IPS DF 6.9 (cell line): Measurements from ENCODE around the gene SETBP1.

ENCODE experiments used
- DNase-seq: peaks from one replicate; pipeline ENCODE4 v3.0.0-alpha.2; 2013; ENCODE audit warnings: low read depth, low spot score
- H3K27ac ChIP-seq: one replicate; pipeline ENCODE4 v1.5.1; 2013; ENCODE audit warnings: low read length, control low read depth
- H3K27me3 ChIP-seq: 2 replicates; pipeline ENCODE4 v1.6.1; 2013; ENCODE audit warnings: mild to moderate bottlenecking, low read length; ENCODE audit not compliant: control insufficient read depth, insufficient read depth
- H3K36me3 ChIP-seq: 2 replicates; pipeline ENCODE4 v1.6.1; 2013; ENCODE audit warnings: low read length; ENCODE audit not compliant: control insufficient read depth, insufficient read depth
- H3K4me1 ChIP-seq: 2 replicates; pipeline ENCODE4 v1.6.1; 2013; ENCODE audit warnings: low read length; ENCODE audit not compliant: control insufficient read depth, insufficient read depth
- H3K4me3 ChIP-seq: 2 replicates; pipeline ENCODE4 v1.5.1; 2013; ENCODE audit warnings: mild to moderate bottlenecking, low read length
- H3K9me3 ChIP-seq: 2 replicates; pipeline ENCODE4 v1.6.1; 2013; ENCODE audit warnings: low read length, inconsistent platforms; ENCODE audit not compliant: control insufficient read depth, insufficient read depth
- WGBS: extraction: QIAGEN DNeasy Blood & Tissue Kit; methylation state at CpG from one replicate; pipeline ENCODE4 v1.1.7; 2013; ENCODE audit warnings: mixed read lengths, missing lambda C conversion rate; ENCODE audit not compliant: insufficient read length, insufficient coverage; 5-methylcytosine and 5-hydroxymethylcytosine counted together

Gene SETBP1

DNA sequence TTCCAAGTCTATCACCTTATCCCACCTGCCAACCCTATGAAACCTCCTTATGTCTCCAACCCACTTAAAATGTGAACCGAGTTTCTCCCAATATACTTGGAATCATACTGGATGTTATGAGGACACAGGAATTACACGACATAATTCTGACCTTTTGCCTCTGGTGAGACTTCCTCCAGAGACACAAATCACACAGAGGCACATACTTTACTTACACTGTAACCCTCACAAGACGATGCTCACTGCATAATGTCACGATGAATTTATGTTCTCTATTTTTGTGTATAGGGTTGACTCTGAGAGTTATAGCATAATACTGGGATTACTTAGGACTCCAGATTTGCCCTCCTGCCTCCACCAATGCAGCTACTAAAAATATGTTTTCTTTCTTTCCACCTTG is 28.0 kb upstream of the SETBP1 start:
- DNase-seq, result no peak
- Histone ChIP-seq H3K27ac (no peak overlapping the region), H3K36me3 (no peaks in the 10 kb centered on the region), H3K27me3 (no peaks in the 10 kb centered on the region), H3K4me3 (no peak overlapping the region), H3K9me3 (no peaks in the 10 kb centered on the region), H3K4me1 (no peaks in the 10 kb centered on the region)
- no CpG with 5 or more reads among the region's 4 CpGs for WGBS

DNA sequence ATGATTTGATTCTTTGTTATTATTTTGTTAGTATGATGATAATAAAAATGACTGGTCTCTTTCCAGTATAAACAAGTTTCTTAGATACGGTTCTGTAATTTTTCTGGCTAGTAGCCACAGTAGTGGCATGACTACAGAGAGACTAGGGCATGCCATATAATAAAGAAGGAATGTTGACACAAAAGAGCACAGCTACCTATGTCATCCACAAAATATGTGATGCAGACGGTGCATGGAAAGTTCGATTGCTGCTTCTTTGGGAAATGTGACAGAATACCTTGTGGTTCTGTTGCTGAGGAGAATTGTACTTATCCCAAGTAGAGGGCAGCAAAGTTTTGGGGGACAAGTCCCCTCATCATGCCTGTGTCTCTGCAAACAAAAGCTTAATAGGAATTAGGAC is 26.1 kb upstream of the SETBP1 start:
- WGBS, result no CpG with 5 or more reads among the region's 3 CpGs

DNA sequence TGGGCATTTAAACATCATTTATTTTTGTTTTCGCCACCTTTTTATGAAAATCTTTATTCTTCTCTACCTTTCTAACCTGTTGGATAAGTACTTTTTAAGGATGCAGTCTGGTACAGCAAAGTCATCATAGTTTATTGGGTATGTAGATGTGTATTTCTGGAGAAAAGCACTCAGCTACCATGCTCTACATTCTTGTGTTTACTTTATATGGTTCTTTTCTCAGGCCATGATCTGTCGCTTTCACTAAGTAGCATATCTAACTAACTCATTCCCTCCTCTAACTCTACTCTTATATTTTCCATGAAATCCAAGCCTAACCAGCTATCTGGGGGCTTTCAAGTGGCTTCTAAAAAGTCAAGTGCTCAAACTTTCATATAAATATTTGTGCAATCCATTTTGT is 25.3 kb upstream of the SETBP1 start:
- Histone ChIP-seq H3K27me3 (no peaks in the 10 kb centered on the region), H3K9me3 (no peaks in the 10 kb centered on the region)
- no peak for DNase-seq

More for the DNA sequence above, 26.1 kb upstream of the SETBP1 start:
- Histone ChIP-seq H3K4me3 (no peak overlapping the region), H3K27ac (no peak overlapping the region), H3K9me3 (no peaks in the 10 kb centered on the region), H3K36me3 (no peaks in the 10 kb centered on the region), H3K27me3 (no peaks in the 10 kb centered on the region), H3K4me1 (no peaks in the 10 kb centered on the region)
- no peak for DNase-seq

DNA sequence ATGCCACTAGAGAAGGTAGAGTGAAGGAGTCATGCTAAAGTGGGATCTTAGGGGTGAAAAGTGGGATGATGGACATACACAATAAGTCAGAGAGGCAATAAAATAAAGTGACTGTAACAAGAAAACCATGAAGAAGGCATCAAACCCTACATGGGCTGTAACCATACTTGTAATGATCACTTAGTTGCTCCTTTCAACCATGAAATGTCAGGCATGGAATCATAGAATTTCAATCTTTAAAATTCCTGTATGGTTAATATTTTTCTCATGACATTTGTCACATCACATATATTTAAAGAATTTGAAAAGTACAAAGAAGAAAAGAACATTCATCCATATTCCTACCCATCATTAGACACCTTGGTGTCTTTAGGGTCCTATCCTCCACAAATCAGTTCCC is 20.9 kb upstream of the SETBP1 start:
- Histone ChIP-seq H3K4me3 (no peak overlapping the region), H3K4me1 (no peaks in the 10 kb centered on the region), H3K27me3 (no peaks in the 10 kb centered on the region), H3K9me3 (no peaks in the 10 kb centered on the region), H3K27ac (no peak overlapping the region), H3K36me3 (no peaks in the 10 kb centered on the region)
- no peak for DNase-seq

More for the DNA sequence above, 25.3 kb upstream of the SETBP1 start:
- Histone ChIP-seq H3K4me1 (no peaks in the 10 kb centered on the region), H3K36me3 (no peaks in the 10 kb centered on the region), H3K27ac (no peak overlapping the region), H3K4me3 (no peak overlapping the region)
- no CpG with 5 or more reads among the region's 2 CpGs for WGBS

DNA sequence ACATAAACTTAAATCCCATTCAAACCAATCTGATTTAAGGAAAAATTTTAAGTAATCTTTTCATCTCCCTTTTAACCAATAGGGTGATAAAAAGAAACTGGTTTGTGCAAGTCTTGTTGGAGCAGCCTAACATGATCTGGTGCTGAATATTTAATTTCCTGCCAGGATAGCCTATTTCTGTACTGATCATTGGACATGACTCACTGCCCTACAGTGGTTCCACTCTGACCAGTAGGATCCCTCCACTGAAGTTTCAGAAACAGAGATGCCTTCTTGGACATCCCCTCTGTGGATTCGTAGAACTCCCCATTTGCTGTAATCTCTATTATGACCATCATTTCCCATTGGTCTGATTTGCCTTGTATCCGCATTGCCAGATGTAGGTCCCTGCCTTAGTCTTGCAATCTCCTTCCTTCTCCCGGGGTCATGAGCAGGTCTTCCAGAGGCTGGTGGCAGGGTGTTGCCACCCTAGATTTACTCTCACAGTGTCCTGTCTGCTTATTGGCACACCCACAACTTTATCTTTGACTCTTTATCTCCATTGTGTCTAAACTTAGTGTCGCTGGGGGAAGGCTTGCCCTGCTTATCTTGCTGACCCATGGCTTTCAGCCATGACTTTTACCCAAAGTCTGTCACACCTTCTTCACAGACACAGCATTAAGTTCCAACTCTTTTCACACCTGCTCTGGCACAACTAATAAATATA is 12.3 kb upstream of the SETBP1 start:
- Histone ChIP-seq H3K4me3 (no peak overlapping the region), H3K9me3 (no peaks in the 10 kb centered on the region), H3K4me1 (no peaks in the 10 kb centered on the region), H3K27me3 (no peaks in the 10 kb centered on the region), H3K27ac (no peak overlapping the region), H3K36me3 (no peaks in the 10 kb centered on the region)
- no CpG with 5 or more reads among the region's 4 CpGs for WGBS
- DNase-seq, result no peak

DNA sequence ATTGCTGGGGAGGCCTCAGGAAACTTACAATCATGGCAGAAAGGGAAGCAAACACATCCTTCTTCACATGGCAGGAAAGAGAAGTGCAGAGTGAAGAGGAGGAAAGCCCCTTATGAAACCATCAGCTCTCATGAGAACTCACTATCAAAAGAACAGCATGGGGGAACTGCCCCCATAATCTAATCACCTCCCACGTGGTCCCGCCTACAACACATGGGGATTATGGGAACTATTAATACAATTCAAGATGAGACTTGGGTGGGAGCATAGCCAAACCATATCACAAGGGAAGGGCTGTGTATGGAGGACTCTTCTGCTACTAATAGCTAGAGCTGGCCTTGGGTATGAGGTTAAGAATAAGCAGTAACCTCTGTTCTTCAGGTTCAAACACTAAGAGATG is 8.8 kb upstream of the SETBP1 start:
- WGBS, result no CpG with 5 or more reads among the region's 2 CpGs
- H3K27ac ChIP-seq, result no peak overlapping the region
- DNase-seq, result no peak
- no peaks in the 10 kb centered on the region for H3K36me3 ChIP-seq
- H3K4me1 ChIP-seq, result no peaks in the 10 kb centered on the region
- H3K27me3 ChIP-seq, result no peaks in the 10 kb centered on the region
- no peaks in the 10 kb centered on the region for H3K9me3 ChIP-seq
- H3K4me3 ChIP-seq, result no peak overlapping the region

DNA sequence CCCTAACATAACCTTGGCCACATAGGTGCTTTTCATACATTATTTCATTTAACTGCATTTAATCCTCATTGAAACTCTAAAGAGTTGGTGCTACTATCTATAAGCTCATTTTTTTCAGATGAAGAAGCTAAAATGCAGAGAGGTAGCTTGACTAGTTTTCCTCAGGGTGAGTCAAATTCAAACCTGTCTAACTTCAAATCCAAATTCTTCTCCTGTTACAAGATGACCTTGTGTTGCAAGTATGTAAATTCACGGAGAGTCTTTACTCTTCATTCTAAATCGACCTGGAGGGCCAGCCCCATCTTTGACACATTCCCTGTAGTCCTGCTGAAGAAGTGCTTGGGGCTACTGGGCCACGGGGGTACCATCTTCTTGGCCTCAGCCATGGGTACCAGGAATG is 8.2 kb upstream of the SETBP1 start:
- Histone ChIP-seq H3K4me1 (no peaks in the 10 kb centered on the region), H3K36me3 (no peaks in the 10 kb centered on the region), H3K4me3 (no peak overlapping the region), H3K27me3 (no peaks in the 10 kb centered on the region), H3K27ac (no peak overlapping the region), H3K9me3 (no peaks in the 10 kb centered on the region)
- no CpG with 5 or more reads among the region's 3 CpGs for WGBS
- no peak for DNase-seq

DNA sequence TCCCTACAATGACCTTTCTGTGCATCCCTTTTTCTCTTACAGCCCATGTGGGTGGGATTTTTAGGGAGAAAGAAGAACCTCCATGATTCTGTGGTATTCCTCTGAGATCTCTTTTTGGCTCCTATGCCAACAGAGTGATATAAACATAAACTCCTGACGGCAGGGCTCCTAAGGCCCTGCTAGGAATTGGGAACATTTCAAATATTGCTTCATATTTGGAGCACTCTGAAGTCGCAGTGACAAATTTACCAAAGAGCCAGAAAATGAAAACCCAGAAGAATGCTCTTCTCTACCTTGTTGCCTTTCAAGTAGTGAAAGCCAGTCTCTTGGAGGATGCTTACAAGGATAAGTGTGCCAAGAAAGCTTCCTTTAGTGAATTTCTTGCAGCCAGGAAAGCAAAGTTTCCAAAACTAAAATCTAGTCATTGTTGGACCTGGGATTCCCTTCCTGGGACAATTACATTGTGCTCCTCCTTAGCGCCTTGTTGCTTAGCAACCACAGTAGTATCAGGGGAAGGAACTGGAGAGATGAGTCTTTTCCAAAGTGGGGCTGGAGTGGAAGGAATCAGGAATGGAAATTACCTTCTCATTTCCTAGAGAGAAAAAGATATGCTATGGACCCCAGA is 7.3 kb upstream of the SETBP1 start:
- no peak overlapping the region for H3K4me3 ChIP-seq
- no CpG with 5 or more reads among the region's 3 CpGs for WGBS
- no peaks in the 10 kb centered on the region for H3K9me3 ChIP-seq
- H3K36me3 ChIP-seq, result no peaks in the 10 kb centered on the region
- H3K27me3 ChIP-seq, result no peaks in the 10 kb centered on the region
- H3K27ac ChIP-seq, result no peak overlapping the region
- DNase-seq, result no peak
- H3K4me1 ChIP-seq, result no peaks in the 10 kb centered on the region

DNA sequence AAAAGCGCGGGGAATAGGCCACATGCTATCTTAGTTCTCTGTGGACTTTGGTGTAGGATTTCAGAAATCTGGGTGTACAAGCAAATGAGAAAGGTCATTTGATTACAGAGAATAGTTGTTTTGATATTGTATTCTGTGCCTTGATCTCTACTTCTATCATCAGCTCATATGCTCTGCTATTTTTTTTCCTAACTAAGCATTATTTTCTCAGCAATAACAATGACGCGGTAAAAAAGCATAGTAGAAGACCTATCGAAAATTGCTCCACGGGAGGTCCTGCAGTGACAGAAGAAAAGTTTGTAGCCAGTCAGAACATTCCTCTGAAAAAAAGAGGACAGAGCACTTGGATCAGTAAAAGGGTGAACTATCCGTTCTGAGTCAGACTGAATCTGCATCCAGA is 2.8 kb upstream of the SETBP1 start:
- no peak overlapping the region for H3K4me3 ChIP-seq
- H3K36me3 ChIP-seq, result no peaks in the 10 kb centered on the region
- no peak overlapping the region for H3K27ac ChIP-seq
- WGBS, result no CpG with 5 or more reads among the region's 7 CpGs
- no peaks in the 10 kb centered on the region for H3K9me3 ChIP-seq
- H3K4me1 ChIP-seq, result no peaks in the 10 kb centered on the region; the same call in 1 of the 2 replicates
- peaks cover 2% of the 10 kb centered on the region; the same call in 1 of the 2 replicates for H3K27me3 ChIP-seq
- DNase-seq, result no peak

DNA sequence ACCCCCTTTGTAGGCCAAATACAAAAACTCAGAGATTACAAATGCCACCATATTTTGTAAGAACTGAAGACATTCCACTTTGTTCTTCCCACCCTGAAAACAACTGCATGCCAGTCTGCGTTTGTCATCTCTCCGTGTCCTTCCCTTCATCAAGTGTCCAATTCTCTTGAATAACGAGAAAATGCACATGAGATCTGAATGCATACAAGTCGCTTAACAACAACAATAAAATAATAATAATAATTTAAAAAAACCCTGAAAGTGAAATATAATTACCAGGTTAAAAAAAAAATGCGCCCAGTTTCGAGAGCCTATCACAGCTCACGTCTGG is 2.0 kb upstream of the SETBP1 start:
- H3K4me3 ChIP-seq, result no peak overlapping the region; the same call in 1 of the 2 replicates
- H3K27ac ChIP-seq, result no peak overlapping the region
- H3K9me3 ChIP-seq, result no peaks in the 10 kb centered on the region
- no peaks in the 10 kb centered on the region for H3K36me3 ChIP-seq
- peaks cover 2% of the 10 kb centered on the region; the same call in 1 of the 2 replicates for H3K4me1 ChIP-seq
- no CpG with 5 or more reads among the region's 7 CpGs for WGBS
- peaks cover 2% of the 10 kb centered on the region; the same call in 1 of the 2 replicates for H3K27me3 ChIP-seq
- DNase-seq, result no peak
